K562 (cell line): ENCODE results near the gene GJC2. TPM values are rescaled to one million over a fixed set of nuclear protein-coding genes. Genes with fewer than 3 reads are reported as not detected.

Experiments
- CCNT2 ChIP-seq: IDR thresholded peaks from 2 replicates; pipeline ENCODE4 v1.6.1; 2011; ENCODE audit warnings: borderline replicate concordance, low read depth, mild to moderate bottlenecking, moderate library complexity, mixed read lengths, low read length; ENCODE audit not compliant: insufficient read length; ENCODE audit errors: extremely low read depth
- CLOCK ChIP-seq: fragments of 250-450 bp; sonication (Bioruptor Pico); IDR thresholded peaks from 2 replicates; pipeline ENCODE4 v1.4.0; 2020; ENCODE audit warnings: mild to moderate bottlenecking, moderate library complexity, borderline replicate concordance
- CTCFL ChIP-seq: IDR thresholded peaks from 2 replicates; pipeline ENCODE4 v1.6.1; 2011; ENCODE audit warnings: borderline replicate concordance, low read depth, mild to moderate bottlenecking, moderate library complexity, low read length; ENCODE audit not compliant: insufficient read depth, poor library complexity, severe bottlenecking
- FOXK2 ChIP-seq, 2 experiments: fragments of 450-650 bp; IDR thresholded peaks in 1 of 2; conservative IDR thresholded peaks in 1 of 2; 2 replicates each; pipeline ENCODE4 v1.6.1; 2016; ENCODE audit warnings: low read depth in 2 of 2, mild to moderate bottlenecking in 1 of 2
- HSF4 ChIP-seq: fragments of 250-450 bp; sonication (Bioruptor Pico); IDR thresholded peaks from 2 replicates; pipeline ENCODE4 v2.1.2; 2022; ENCODE audit warnings: mild to moderate bottlenecking, moderate library complexity, borderline replicate concordance
- MTA1 ChIP-seq: fragments of 450-650 bp; IDR thresholded peaks from 2 replicates; pipeline ENCODE4 v1.6.1; 2017; ENCODE audit warnings: borderline replicate concordance
- PKNOX1 ChIP-seq: fragments of 450-650 bp; IDR thresholded peaks from 2 replicates; pipeline ENCODE4 v1.6.1; 2016
- PTTG1 ChIP-seq: fragments of 450-650 bp; IDR thresholded peaks from 2 replicates; pipeline ENCODE4 v1.6.1; 2016; ENCODE audit warnings: low read depth, mild to moderate bottlenecking, missing genetic modification characterization, missing compliant biosample characterization
- RFX1 ChIP-seq: fragments of 450-650 bp; IDR thresholded peaks from 2 replicates; pipeline ENCODE4 v1.6.1; 2016; ENCODE audit warnings: mild to moderate bottlenecking, moderate library complexity
- TBL1XR1 ChIP-seq, 2 experiments: IDR thresholded peaks; 2 replicates each; pipeline ENCODE4 v1.6.1; 2012; ENCODE audit warnings: improper control_type of control experiment in 2 of 2, low read length in 2 of 2, mild to moderate bottlenecking in 1 of 2
- TFE3 ChIP-seq: fragments of 450-650 bp; formaldehyde crosslinking; IDR thresholded peaks from 2 replicates; pipeline ENCODE4 v1.4.0; 2020; ENCODE audit warnings: mild to moderate bottlenecking, mixed read lengths
- XRCC3 ChIP-seq: fragments of 450-650 bp; IDR thresholded peaks from 2 replicates; pipeline ENCODE4 v1.6.1; 2017; ENCODE audit warnings: mild to moderate bottlenecking, moderate library complexity
- ZNF175 ChIP-seq: fragments of 200-800 bp; sonication (Bioruptor generic); IDR thresholded peaks from 2 replicates; pipeline ENCODE4 v1.6.1; 2016; ENCODE audit warnings: low read depth, mild to moderate bottlenecking, missing genetic modification characterization, missing compliant biosample characterization
- ZNF280B ChIP-seq: fragments of 250-450 bp; sonication (Bioruptor Pico); IDR thresholded peaks from 2 replicates; pipeline ENCODE4 v1.5.1; 2021; ENCODE audit warnings: mild to moderate bottlenecking
- ZNF445 ChIP-seq: fragments of 250-450 bp; sonication (Bioruptor Pico); IDR thresholded peaks from 2 replicates; pipeline ENCODE4 v1.4.0; 2020; ENCODE audit warnings: low read depth, mild to moderate bottlenecking, moderate library complexity
- ZNF780A ChIP-seq: fragments of 250-450 bp; sonication (Bioruptor Pico); IDR thresholded peaks from 2 replicates; pipeline ENCODE4 v1.5.0; 2021; ENCODE audit warnings: mild to moderate bottlenecking
- polyA plus RNA-seq, 8 experiments: library from polyadenylated mRNA; depleted of rRNA in 4 of 8; stranded (reverse) in 5 of 8; unstranded in 3 of 8; fragments of >200 nt; fragmentation: Nextera tagmentation in 2 of 8; fragmentation: Illumina TruSeq in 1 of 8; extraction: Ambion mirVana in 2 of 8; extraction: Trizol in 1 of 8; gene quantifications; 2 replicates each; pipeline versions ENCODE4 v1.2.1 to v1.2.3, GENCODE V29; 2011 to 2014; ENCODE audit warnings: inconsistent platforms in 1 of 8, missing spikeins in 1 of 8
- total RNA-seq, 7 experiments: library from RNA; depleted of rRNA in 6 of 7; stranded (reverse); fragments of >200 nt in 6 of 7; fragmentation: Illumina TruSeq in 2 of 7; extraction: Trizol in 2 of 7; gene quantifications; 2 replicates each; pipeline versions ENCODE4 v1.2.1 to v1.2.3, GENCODE V29; 2011 to 2021; ENCODE audit warnings: low replicate concordance in 1 of 7

The GJC2 gene
- total and polyA plus RNA-seq, 9 of the 15 experiments (the other 6 are each of a cell fraction or from before 2014, with no cell fraction given), result 0.03 to 0.62 (median 0.11) TPM; not detected in 2

- TF ChIP-seq TFE3 (CRISPR knock-in tag) (no peak), RFX1 (no peak), CTCFL (no peak), ZNF280B (CRISPR knock-in tag) (no peak), HSF4 (CRISPR knock-in tag) (no peak), XRCC3 (no peak), TBL1XR1 (IDR thresholded peaks at IDR 0.05; ENCODE audit: low read length in 2 of 2) (no peak), ZNF175 (CRISPR knock-in tag) (0 out of 2 replicates have a peak, but pooled peaks have one; percentile 53), MTA1 (no peak), FOXK2 (conservative IDR thresholded peaks at IDR 0.05 in 1 of 2, IDR thresholded peaks at IDR 0.05 in 1 of 2; ENCODE audit: low read depth in 2 of 2) (no peak), CLOCK (CRISPR knock-in tag) (no peak), ZNF780A (CRISPR knock-in tag) (no peak), PKNOX1 (no peak), PTTG1 (tag) (peak; percentile 88), ZNF445 (CRISPR knock-in tag) (no peak), CCNT2 (no peak)
Observed at GRCh38 chr1:228125185-228125584, 24.5 kb upstream of the GJC2 start (continued).
